Hepatocyte (in vitro differentiated cells): ENCODE data around the gene NTN4. TPM values are rescaled to one million over a fixed set of nuclear protein-coding genes. Genes with fewer than 3 reads are reported as not detected.
A peak's percentile ranks its signal among the peaks of the same experiment; 100 is the strongest.

ENCODE experiments used
- DNase-seq: peaks from one replicate; pipeline ENCODE4 v3.0.0-alpha.2; 2016; ENCODE audit warnings: low spot score
- H2AFZ ChIP-seq: fragments of 200-600 bp; sonication (generic); 2 replicates; pipeline ENCODE4 v1.6.0; 2016; ENCODE audit warnings: antibody characterized with exemption, mild to moderate bottlenecking
- H3K27ac ChIP-seq: fragments of 200-600 bp; sonication (generic); 2 replicates; pipeline ENCODE4 v1.5.1; 2016; ENCODE audit warnings: mild to moderate bottlenecking
- H3K27me3 ChIP-seq: fragments of 200-600 bp; sonication (generic); 2 replicates; pipeline ENCODE4 v1.6.1; 2016
- H3K36me3 ChIP-seq: fragments of 200-600 bp; sonication (generic); replicated peaks from 2 replicates; pipeline ENCODE4 v1.5.1; 2016; ENCODE audit warnings: low read depth; ENCODE audit not compliant: insufficient read depth
- H3K4me1 ChIP-seq: fragments of 200-600 bp; sonication (generic); 2 replicates; pipeline ENCODE4 v1.5.1; 2016; ENCODE audit warnings: mild to moderate bottlenecking, moderate library complexity; ENCODE audit not compliant: insufficient read depth
- H3K4me2 ChIP-seq: fragments of 200-600 bp; sonication (generic); 2 replicates; pipeline ENCODE4 v1.6.0; 2016
- H3K4me3 ChIP-seq: fragments of 200-600 bp; sonication (generic); 2 replicates; pipeline ENCODE4 v1.5.1; 2016; ENCODE audit warnings: mild to moderate bottlenecking
- H3K79me2 ChIP-seq: fragments of 200-600 bp; sonication (generic); 2 replicates; pipeline ENCODE4 v1.6.0; 2017; ENCODE audit warnings: mild to moderate bottlenecking
- H3K9me2 ChIP-seq: fragments of 200-600 bp; sonication (generic); replicated peaks from 2 replicates; pipeline ENCODE4 v1.6.0; 2017; ENCODE audit warnings: mild to moderate bottlenecking; ENCODE audit not compliant: insufficient read depth
- H3K9me3 ChIP-seq: fragments of 200-600 bp; sonication (generic); 2 replicates; pipeline ENCODE4 v1.5.1; 2016; ENCODE audit warnings: low read depth, mild to moderate bottlenecking
- H4K20me1 ChIP-seq: fragments of 200-600 bp; sonication (generic); 2 replicates; pipeline ENCODE4 v1.6.0; 2016; ENCODE audit warnings: mild to moderate bottlenecking; ENCODE audit not compliant: insufficient read depth, poor library complexity, severe bottlenecking
- CTCF ChIP-seq: fragments of 200-600 bp; sonication (generic); IDR thresholded peaks from 2 replicates; pipeline ENCODE4 v1.5.1; 2016; ENCODE audit warnings: antibody characterized with exemption, mild to moderate bottlenecking; ENCODE audit not compliant: poor library complexity
- EZH2 ChIP-seq: fragments of 200-600 bp; sonication (generic); IDR thresholded peaks from 2 replicates; pipeline ENCODE4 v1.6.1; 2016; ENCODE audit warnings: antibody characterized with exemption, mild to moderate bottlenecking, borderline replicate concordance
- EZH2phosphoT487 ChIP-seq: fragments of 200-600 bp; sonication (generic); IDR thresholded peaks from one replicate; pipeline ENCODE4 v1.6.1; 2018; ENCODE audit warnings: antibody characterized with exemption, mild to moderate bottlenecking, low read depth, moderate library complexity; ENCODE audit not compliant: unreplicated experiment, severe bottlenecking
- WGBS: methylation state at CpG from one replicate; pipeline ENCODE4 v1.1.6; 2016; ENCODE audit warnings: low lambda C conversion rate; ENCODE audit errors: missing lambda C conversion rate; 5-methylcytosine and 5-hydroxymethylcytosine counted together
- polyA plus RNA-seq: library from polyadenylated mRNA; unstranded; fragments of >200 nt; fragmentation: Nextera tagmentation; extraction: Ambion mirVana; gene quantifications from 2 replicates; pipeline ENCODE4 v1.2.1, GENCODE V29; 2016
- total RNA-seq: library from RNA; depleted of rRNA; stranded (reverse); fragments of >200 nt; gene quantifications from 2 replicates; pipeline ENCODE4 v1.2.3, GENCODE V29; 2014

The NTN4 gene
- total and polyA plus RNA-seq, 2 experiments from 2014 or later = 20.2 to 37.0 TPM

DNA sequence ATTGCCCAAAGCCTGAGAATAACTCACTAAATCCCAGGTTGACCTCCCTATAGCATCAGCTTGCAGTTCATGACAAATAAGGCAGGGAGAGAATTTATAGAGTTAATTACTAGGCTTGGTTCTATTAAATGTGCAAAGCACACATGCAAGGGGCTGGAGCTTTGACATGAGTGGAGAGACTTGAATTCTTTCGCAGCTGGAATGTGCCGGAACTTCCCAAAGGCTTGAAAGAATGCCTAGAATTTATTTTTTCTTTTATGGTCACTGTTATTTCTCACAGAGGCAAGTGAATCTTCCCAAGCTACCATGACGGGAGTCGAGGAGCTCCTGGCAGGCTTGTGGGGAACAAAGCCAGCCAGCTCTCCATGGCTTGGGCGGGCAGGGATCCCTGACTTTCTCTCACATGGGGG is 143.8 kb downstream of the NTN4 start:
- H3K27ac ChIP-seq = no peak overlapping the region
- H3K9me2 ChIP-seq = no peaks in the 10 kb centered on the region
- no peak overlapping the region for H3K4me3 ChIP-seq
- DNase-seq = no peak
- no peaks in the 10 kb centered on the region for H3K36me3 ChIP-seq
- no peaks in the 10 kb centered on the region for H3K27me3 ChIP-seq
- no peaks in the 10 kb centered on the region for H3K4me1 ChIP-seq
- no peaks in the 10 kb centered on the region for H4K20me1 ChIP-seq
- H2AFZ ChIP-seq = no peak overlapping the region
- no peaks in the 10 kb centered on the region for H3K79me2 ChIP-seq
- no peak overlapping the region for H3K4me2 ChIP-seq
- no peak for TF ChIP-seq CTCF
- TF ChIP-seq EZH2 = no peak
- TF ChIP-seq EZH2phosphoT487 = no peak
- WGBS = 53% methylated on average over 5 of the region's 5 CpGs
- no peaks in the 10 kb centered on the region for H3K9me3 ChIP-seq

- Histone ChIP-seq H3K9me3 (no peaks in the 10 kb centered on the region), H3K9me2 (no peaks in the 10 kb centered on the region), H3K27ac (no peak overlapping the region), H3K4me1 (no peaks in the 10 kb centered on the region), H4K20me1 (no peaks in the 10 kb centered on the region), H3K4me3 (no peak overlapping the region), H3K79me2 (no peaks in the 10 kb centered on the region), H3K36me3 (no peaks in the 10 kb centered on the region), H2AFZ (no peak overlapping the region), H3K4me2 (no peak overlapping the region), H3K27me3 (no peaks in the 10 kb centered on the region)
- WGBS = 92% methylated on average over 4 of the region's 4 CpGs
- peak; percentile 15 for DNase-seq
- no peak for TF ChIP-seq CTCF
- TF ChIP-seq EZH2 = no peak
- no peak for TF ChIP-seq EZH2phosphoT487
Measured at GRCh38 chr12:95643256-95643655, 147.3 kb downstream of the NTN4 start.

GRCh38 chr12:95642583-95642982 is 148.0 kb downstream of the NTN4 start:
- Histone ChIP-seq H3K27me3 (no peaks in the 10 kb centered on the region), H3K27ac (no peak overlapping the region), H3K9me2 (no peaks in the 10 kb centered on the region), H4K20me1 (no peaks in the 10 kb centered on the region), H3K4me3 (no peak overlapping the region), H3K79me2 (no peaks in the 10 kb centered on the region), H3K9me3 (no peaks in the 10 kb centered on the region), H2AFZ (no peak overlapping the region), H3K4me1 (no peaks in the 10 kb centered on the region), H3K36me3 (no peaks in the 10 kb centered on the region), H3K4me2 (no peak overlapping the region)
- 89% methylated on average over 6 of the region's 6 CpGs for WGBS
- no peak for TF ChIP-seq EZH2
- TF ChIP-seq CTCF = no peak
- TF ChIP-seq EZH2phosphoT487 = no peak
- no peak for DNase-seq

- Histone ChIP-seq H3K4me2 (no peak overlapping the region), H3K27ac (no peak overlapping the region), H3K79me2 (no peaks in the 10 kb centered on the region), H3K4me1 (no peaks in the 10 kb centered on the region), H3K27me3 (no peaks in the 10 kb centered on the region), H3K9me2 (no peaks in the 10 kb centered on the region), H3K9me3 (no peaks in the 10 kb centered on the region), H4K20me1 (no peaks in the 10 kb centered on the region), H3K4me3 (no peak overlapping the region), H2AFZ (no peak overlapping the region), H3K36me3 (no peaks in the 10 kb centered on the region)
- WGBS = 56% methylated on average over 3 of the region's 3 CpGs
- no peak for DNase-seq
- no peak for TF ChIP-seq EZH2
Measured at GRCh38 chr12:95641299-95641952, 149.1 kb downstream of the NTN4 start.
